NCI-H524 (cell line): Measurements from ENCODE around the gene TES.

Source experiments
- DNase-seq, 2 experiments: peaks; one replicate each; lab custom pipeline; 2025; lab: John Stamatoyannopoulos, UW

The TES gene

GRCh38 chr7:116246357-116246756, 36.0 kb downstream of the TES start:
- no peak for DNase-seq

GRCh38 chr7:116249969-116250553, 39.7 kb downstream of the TES start:
- DNase-seq: peak in 1 of 2 experiments; percentile 33

GRCh38 chr7:116251675-116252074, 41.3 kb downstream of the TES start:
- DNase-seq: no peak

DNA sequence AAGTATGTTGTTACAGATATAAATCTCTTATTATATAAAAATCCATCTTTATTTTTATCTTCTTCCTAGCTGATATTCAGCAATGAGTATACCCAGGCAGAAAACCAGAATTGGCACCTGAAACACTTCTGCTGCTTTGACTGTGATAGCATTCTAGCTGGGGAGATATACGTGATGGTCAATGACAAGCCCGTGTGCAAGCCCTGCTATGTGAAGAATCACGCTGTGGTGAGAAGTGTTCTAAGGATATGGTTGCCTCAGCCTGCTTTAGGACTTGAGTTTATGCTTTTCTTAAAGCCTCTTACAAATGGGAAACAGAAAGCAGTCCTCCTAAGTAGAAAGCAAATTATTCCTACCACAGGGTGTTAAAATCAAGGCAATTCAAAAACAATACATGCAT, 41.9 kb downstream of the TES start:
- DNase-seq: no peak

DNA sequence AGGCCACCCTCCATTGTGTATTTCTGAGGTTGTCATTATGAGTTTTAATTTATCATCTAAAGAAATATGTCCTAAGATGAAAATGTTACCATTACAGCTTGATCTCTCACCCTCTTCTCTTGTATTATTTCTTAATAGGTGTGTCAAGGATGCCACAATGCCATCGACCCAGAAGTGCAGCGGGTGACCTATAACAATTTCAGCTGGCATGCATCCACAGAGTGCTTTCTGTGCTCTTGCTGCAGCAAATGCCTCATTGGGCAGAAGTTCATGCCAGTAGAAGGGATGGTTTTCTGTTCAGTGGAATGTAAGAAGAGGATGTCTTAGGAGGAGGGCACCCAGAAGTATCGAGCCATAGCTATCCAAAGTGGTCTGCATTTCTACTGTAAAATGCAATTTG, 46.8 kb downstream of the TES start:
- no peak for DNase-seq

DNA sequence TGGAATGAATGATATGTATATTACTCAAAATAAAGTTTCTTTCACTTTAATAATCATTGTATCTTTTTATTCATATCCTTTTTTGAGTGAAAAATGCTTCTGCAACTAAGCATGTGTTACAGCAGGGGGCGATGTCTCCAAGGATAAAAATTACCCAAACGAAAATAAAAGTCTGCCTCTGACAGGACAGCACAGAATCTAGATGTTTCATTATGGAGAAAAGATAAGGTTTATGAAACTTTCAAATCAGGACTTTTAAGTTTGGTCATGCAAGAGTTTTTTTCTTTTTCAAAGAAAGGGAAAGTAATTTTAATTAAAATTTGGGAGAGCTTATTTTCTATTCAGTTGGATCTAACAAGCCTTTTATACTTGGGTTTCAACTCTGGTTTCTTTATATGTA, 48.4 kb downstream of the TES start:
- DNase-seq: peak in 1 of 2 experiments; percentile 25

- DNase-seq: no peak
Observed at GRCh38 chr7:116259156-116259870, 49.0 kb downstream of the TES start.

DNA sequence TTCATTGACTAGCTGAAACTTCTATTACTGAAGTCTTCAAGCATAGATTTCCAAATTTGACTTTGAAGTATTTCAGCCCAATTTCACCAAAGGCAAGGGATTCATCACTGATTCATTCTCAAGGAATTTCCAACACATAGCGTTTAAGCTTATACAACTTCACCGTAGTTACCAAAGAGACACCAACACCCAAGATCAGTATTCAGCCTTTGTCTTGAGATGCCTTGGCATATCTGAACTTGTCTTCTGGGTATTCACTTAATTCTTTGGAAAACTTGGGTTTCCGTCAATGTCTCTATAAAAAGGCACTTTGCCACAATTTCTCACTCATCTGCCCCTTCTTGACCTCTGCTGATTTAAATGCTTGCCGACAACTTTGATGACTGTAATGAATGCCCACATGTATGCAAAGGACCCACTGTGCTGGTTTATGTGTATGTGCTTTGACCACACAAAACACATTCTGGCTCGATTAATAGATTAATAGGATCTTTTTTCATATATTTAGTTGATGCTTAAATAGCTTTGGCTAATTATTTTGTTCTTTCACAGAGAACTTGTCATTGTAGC, 49.6 kb downstream of the TES start:
- no peak for DNase-seq

DNA sequence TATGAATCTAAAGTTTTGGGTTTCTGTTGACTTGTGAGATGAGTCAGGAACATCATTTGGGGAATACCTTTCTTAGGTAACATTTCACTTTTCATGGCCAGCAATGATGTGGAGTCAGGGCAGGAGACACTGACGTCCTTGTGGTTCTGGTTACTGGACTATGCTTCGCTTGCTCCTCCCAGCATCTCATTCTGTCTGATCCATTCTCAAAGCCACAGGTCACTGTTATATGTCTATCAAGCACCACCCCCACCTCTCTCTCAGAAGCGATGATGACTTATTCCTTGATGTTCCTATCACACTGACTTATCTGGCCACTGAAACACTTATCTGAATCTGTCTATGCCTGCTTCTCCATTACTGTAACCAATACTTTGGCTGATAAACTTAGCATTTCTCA, 51.6 kb downstream of the TES start:
- no peak for DNase-seq

DNA sequence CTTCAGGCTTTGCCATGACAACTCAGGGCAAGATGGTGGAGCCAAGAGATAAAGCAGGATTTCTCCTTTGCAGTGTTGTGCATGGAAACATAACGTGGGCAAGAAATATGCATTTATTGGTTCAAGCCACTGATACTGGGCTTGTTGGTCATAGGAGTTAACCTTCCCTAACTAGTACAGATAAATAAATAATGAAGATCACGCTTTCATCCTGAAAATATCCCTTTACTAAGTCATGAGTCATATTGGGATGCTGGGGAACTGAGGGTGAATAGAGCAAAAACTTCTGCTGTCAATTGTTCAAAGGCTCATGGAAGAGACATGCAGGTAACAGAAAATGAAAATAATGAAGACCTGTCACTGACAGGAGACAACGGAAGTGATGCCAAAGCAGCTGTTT, 55.5 kb downstream of the TES start:
- no peak for DNase-seq

- DNase-seq: no peak
Observed at GRCh38 chr7:116269466-116269865, 59.1 kb downstream of the TES start.

DNA sequence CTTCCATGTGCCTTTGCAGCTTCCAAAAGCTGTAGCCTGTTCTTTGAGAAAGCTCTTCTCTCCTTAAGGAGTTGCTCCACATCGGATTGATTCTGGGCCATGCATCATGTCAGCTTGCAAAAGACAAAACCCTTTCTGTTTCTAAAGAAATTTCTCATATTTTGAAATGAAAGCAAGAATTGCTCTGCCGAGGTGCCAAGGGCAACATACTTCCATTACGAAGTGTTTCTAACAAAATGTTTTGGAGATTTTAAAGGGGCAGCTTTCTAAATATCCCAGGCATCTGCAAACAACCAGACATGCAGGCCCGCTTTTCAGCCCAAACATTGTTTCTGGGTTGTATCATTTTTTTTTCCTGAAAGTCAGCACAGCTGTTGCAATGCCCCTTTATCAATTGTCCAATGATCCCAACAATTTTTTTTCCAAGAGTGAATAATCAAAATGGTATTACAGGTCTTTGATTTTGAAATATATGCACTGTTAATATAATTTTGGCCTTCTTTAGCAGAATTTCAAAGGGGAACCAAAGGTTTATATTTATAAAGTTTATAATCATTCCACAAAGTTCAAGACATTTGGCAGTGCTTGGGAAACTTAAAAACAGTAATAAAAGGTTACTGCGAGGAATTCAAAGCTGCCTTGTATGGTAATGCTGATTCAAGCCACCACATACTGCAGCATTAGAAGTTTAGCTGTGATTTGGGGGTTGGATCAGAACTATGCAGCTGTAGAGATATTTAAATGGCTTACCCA, 61.0 kb downstream of the TES start:
- no peak for DNase-seq

- DNase-seq: no peak
Observed at GRCh38 chr7:116271963-116272886, 61.9 kb downstream of the TES start.

- no peak for DNase-seq
Observed at GRCh38 chr7:116273283-116273917, 63.1 kb downstream of the TES start.

DNA sequence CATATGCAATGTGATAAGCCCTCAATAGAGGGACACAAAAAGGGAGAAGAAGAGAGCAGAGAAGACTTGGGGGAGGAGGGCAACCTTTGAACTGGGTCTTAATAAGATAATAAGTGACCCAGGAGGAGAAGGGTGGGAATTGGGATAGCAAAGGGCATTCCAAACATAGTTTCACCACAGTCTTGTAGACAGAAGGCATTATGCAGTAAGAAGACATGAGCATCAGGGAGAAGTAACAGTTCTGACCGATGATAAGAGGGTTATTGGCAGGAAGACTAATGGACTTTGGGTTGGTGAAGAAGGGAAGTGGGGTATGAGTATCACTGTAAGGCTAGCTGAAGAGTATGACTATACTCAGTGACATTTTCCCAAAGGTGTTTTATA, 63.6 kb downstream of the TES start:
- no peak for DNase-seq

DNA sequence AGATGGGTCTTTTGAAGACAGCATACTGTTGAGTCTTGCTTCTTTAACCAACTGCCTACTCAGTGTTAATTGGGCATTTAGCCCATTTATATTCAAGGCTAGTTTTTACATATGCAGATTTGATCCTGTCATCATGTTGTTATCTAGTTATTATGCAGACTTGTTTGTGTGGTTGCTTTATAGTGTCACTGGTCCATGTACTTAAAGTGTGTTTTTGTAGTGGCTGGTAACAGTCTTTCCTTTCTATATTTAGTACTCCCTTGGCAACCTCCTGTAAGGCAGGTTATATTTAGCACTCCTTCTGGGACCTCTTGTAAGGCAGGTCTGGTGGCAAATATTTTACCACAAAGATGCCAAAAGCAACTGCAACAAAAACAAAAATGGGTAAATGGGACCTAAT, 66.7 kb downstream of the TES start:
- DNase-seq: no peak

DNA sequence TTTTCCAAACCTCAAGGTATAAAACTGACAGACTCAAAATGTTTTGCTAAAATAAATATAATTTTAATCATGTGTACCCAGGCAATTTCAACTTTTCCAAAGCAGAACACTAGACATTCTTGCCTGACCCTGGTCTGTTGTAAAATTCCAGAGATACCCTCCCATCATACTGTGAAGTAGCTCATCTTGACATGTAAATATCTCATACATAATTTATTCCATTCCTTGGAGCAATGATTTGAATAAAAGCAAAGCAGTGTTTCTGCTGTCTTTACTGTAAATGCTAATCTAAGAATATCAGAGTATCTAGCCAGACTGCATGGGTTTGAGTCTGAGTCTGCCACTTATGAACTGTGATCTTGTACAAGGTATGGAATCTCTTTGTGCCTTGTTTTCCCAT, 68.9 kb downstream of the TES start:
- no peak for DNase-seq

GRCh38 chr7:116280803-116281202, 70.5 kb downstream of the TES start:
- DNase-seq: no peak

DNA sequence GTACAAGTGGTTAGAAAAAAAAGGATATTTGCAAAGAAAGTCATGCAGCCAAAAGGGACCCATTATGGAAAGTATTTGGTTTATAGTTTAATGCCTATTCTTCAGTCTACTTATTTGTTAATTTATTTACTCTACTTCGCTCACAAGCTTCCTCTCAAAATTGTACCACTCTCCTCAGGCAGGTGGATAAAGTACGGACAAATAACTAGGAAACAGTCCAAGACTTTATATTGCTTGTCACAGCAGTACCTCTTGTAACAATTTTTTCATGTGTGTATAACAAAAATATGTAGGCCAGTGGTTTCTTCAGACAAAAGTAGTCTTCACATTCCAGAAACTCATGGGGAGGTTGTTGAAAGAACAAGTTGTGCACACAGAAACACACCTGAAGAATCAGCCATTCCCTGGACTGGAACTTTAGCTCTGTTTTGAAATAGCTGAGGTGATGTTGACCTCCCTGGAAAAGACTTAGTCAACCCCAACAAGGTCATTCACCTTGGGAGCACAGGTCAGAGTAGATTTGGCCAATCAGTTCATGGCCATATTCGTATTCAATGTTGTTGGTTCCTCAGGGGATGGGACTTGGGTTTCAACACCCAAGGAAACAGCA, 73.4 kb downstream of the TES start:
- no peak for DNase-seq

- DNase-seq: no peak
Observed at GRCh38 chr7:116284390-116284789, 74.1 kb downstream of the TES start.

- DNase-seq: no peak
Observed at GRCh38 chr7:116285252-116285651, 74.9 kb downstream of the TES start.
